GM19467 (cell line): ENCODE results near the gene SLC39A9.
"Not testable (repeated sequence)": the region's sequence is repeated elsewhere in the genome, so short reads cannot be mapped to it uniquely, and the experiment has no call there.

Source experiments
- ATAC-seq: cut with Tn5 transposase; IDR thresholded peaks from one replicate; pipeline ENCODE4 v1.9.1; 2021; ENCODE audit warnings: mild to moderate bottlenecking, moderate library complexity; ENCODE audit not compliant: unreplicated experiment

SLC39A9 gene

DNA sequence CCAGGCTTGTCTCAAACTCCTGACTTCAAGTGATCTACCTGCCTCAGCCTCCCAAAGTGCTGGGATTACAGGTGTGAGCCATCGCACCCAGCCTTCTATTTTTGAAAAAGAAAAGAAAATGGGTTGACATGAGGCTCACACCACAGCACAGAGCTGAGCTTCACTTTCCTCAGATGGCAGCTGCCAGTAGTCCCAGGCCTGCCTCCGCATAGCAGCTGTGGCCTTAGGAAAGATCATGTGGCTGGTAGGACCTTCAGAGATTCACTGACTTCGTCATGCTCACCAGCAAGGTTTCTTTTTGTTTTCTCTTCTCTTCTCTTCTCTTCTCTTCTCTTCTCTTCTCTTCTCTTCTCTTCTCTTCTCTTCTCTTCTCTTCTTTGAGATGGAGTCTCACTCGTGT lies 99.8 kb downstream of the SLC39A9 start:
- ATAC-seq, result not testable (repeated sequence)

DNA sequence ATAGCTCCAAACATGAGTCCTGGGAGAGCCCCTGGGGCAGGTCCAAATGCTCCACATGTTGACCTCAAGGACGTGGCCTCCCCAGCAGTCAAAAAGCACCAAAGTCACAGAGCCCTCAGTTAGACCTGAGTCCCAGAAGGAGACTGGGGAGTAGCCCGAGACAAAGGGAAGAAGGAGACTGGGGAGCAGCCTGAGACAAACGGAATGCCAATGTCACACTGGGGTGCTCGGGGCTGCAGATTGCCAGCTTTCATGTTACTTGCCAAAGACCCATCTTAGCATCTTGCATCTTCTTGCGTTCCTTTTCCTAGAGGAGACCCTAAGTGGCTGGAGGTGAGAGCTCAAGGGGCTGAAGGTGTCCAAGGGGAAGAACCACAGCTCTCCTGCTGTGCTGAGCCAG lies 100.9 kb downstream of the SLC39A9 start:
- ATAC-seq, result no peak

DNA sequence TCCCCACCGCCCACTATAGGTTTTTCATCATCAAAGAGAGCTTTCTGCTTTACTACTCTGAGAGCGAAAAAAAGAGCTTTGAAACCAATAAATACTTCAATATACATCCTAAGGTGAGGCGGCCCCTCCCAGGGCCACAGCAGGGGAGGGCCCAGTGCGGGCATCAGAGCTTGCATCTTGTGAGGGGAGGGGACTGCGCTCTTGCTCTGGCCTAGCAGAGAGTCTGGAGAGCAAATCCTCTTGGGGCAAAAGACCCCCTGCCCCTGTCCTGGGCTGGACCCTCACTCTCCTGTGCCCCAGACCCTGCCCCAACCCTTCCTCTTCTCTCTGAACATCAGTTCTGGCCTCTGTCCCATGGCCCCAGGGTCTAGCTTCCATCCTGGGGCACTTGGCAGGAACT lies 101.6 kb downstream of the SLC39A9 start:
- ATAC-seq, result no peak

DNA sequence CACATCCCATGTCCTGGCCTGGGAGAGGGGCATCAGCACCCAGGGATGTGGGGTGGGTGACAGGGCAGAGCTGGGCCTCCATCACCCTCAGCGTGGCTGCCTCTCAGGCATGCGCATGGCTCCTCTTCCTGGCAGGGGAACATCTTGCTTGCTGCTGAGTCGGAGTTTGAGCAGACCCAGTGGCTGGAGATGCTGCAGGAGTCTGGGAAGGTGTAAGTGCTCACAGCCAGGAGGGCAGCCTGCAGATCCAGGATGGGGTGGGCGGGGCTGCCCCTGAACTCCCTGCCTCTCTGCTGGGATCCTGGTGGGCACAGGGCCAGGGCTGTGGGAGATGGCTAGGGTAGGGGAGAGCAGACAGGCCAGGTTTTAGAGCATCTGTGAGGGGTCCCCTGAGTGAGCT lies 102.2 kb downstream of the SLC39A9 start:
- no peak for ATAC-seq

DNA sequence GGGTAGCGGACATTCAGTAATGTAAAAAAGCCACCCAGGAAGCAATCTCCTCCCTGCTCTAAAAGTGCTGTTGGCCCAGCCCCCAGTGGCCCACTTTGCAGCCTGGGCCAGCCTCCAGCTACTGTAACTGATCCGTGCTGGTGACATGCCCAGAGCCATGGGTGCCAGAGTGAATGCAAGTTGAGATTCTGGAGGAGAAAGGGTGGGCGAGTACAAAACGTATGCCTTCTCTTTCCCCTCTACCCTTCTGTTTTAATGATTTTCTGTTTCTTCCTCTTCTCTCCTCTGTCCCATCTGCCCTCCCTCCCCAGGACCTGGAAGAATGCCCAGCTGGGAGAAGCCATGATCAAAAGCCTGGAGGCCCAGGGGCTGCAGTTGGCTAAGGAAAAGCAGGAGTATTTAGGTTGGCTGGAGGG lies 102.9 kb downstream of the SLC39A9 start:
- ATAC-seq, result no peak

DNA sequence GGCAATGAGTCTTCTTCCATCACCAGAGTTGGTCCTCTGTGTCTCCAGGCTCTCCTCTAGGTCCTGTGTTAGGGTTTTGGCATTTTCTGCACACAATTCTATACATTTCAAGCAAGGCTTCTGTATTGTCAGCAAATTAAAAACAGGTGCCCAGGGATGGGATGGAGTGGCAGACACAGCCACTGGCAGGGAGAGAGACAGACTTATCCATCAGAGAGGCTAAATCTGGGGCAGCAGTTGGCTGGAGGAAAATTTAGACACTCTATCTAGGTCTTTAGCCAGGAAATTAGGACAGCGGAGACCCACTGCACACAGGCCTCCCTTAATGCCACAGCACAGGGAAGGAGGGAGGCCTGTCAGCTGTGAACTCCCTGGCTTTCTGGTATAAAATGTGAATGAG lies 106.3 kb downstream of the SLC39A9 start:
- no peak for ATAC-seq

DNA sequence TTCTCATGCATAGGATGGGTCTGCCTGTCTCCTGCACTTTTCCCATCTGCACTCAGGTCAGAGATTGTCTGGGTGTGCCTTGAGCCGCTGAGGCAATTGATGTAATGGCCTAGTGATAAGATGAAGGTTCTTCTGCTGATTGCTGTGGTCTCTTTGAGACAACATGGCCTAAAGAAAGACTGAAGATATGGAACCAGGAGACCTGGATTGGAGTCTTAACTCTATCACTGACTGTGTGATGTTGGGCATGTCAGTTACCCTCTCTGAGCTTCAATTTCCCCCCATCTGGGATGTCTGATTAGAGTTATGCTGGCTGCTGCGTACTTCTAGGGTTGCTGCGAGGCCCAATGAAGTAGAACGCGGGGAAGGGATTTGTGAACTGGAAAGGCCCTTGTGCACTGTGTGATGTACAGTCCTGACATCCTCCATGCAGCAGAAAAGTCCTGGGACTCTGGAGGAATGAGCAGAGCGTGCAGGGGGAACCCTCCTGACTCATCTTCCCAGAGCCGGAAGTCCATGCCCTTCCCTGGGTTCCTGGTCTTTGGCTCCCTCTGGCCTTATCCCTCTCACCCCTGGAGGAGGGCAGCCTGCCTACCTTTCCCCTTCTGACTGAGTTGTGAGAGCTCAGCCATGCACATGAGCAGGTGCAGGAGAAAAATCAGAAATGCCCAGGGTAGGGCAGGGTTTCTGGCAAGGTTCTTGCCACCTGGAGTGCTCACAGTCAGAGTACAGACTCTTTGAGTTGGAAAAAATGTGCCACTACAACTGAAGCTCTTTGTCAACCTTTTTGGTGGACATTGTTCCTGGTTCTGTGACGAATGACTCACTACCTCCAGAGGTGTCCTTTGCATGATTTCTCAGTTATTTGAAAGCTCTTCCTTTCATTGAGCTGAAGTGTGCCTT lies 107.1 kb downstream of the SLC39A9 start:
- no peak for ATAC-seq

DNA sequence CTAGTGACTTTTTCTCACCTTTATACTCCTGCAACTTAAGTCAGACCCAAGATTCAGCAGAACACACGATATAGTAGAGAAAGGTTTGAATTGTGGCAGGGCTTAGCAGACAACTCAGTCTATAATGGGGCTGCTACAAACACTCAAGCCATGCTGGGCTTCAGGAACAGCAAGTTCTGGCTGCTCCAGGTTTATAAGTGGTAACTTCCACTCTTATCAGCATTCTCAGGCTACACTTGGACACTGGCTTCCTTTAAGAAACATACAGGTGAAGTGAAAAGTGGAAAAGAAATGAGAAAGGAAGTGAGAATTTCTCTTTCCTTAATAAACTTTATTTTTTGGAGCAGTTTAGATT lies 107.7 kb downstream of the SLC39A9 start:
- ATAC-seq, result no peak
